A549 (cell line): ENCODE data around the gene CCDC63. TPM values are rescaled to one million over a fixed set of nuclear protein-coding genes. Genes with fewer than 3 reads are reported as not detected.
A peak's percentile ranks its signal among the peaks of the same experiment; 100 is the strongest.

ENCODE experiments used
- ATAC-seq, 2 experiments: fragments of 200-7000 bp in 1 of 2; fragments of >200 bp in 1 of 2; cut with Nextera tagmentation in 1 of 2; cut with Tn5 transposase in 1 of 2; 3 replicates each; pipeline versions ENCODE4 v1.8.0 to v1.9.1; 2018 to 2020; ENCODE audit warnings: mild to moderate bottlenecking in 1 of 2, moderate library complexity in 1 of 2
- CTCF ChIA-PET: fragments of 300-600 bp; sonication (Branson Sonifier 250); formaldehyde crosslinking; extraction: SDS; loops from one replicate; lab custom pipeline; 2021; ENCODE audit warnings: antibody characterized with exemption, inconsistent platforms; lab: Yijun Ruan, JAX
- POLR2A ChIA-PET: fragments of 350-600 bp; formaldehyde crosslinking; extraction: SDS; loops from one replicate; lab custom pipeline; 2021; ENCODE audit warnings: antibody characterized with exemption, inconsistent platforms; lab: Yijun Ruan, JAX
- DNase-seq, 2 experiments: peaks; one replicate each; pipeline versions ENCODE4 v3.0.0 to v3.0.0-alpha.2; 2011 to 2016; ENCODE audit warnings: low read depth in 1 of 2, low spot score in 1 of 2
- FAIRE-seq: peaks from 2 replicates; lab custom pipeline; 2011; peaks lifted over from hg19 to GRCh38; lab: Jason Lieb, UNC
- H3K27ac ChIP-seq, 2 experiments: fragments of >200 bp; sonication (Bioruptor Twin); formaldehyde crosslinking; 3 replicates each; pipeline ENCODE4 v1.5.1; 2016 to 2017
- H3K4me1 ChIP-seq: fragments of >200 bp; sonication (Bioruptor Twin); formaldehyde crosslinking; 3 replicates; pipeline ENCODE4 v1.6.1; 2016
- H3K4me2 ChIP-seq: fragments of >200 bp; sonication (Bioruptor Twin); formaldehyde crosslinking; 3 replicates; pipeline ENCODE4 v1.6.1; 2016
- H3K4me3 ChIP-seq: fragments of >200 bp; sonication (Bioruptor Twin); formaldehyde crosslinking; 3 replicates; pipeline ENCODE4 v1.5.1; 2016
- H3K9me3 ChIP-seq: fragments of >200 bp; sonication (Bioruptor Twin); formaldehyde crosslinking; 3 replicates; pipeline ENCODE4 v1.6.1; 2016
- ATOH8 ChIP-seq: fragments of 250-450 bp; sonication (Bioruptor Pico); IDR thresholded peaks from 2 replicates; pipeline ENCODE4 v1.5.0; 2020; ENCODE audit warnings: low read depth, mild to moderate bottlenecking, moderate library complexity
- CBX2 ChIP-seq: fragments of 200-600 bp; sonication (generic); IDR thresholded peaks from 2 replicates; pipeline ENCODE4 v1.6.1; 2016; ENCODE audit warnings: low read depth, mild to moderate bottlenecking, borderline replicate concordance
- CHD2 ChIP-seq: fragments of 150-350 bp; IDR thresholded peaks from 2 replicates; pipeline ENCODE4 v1.6.1; 2014; ENCODE audit warnings: low read length; ENCODE audit not compliant: partially characterized antibody
- EP300 ChIP-seq, 2 experiments: fragments of >200 bp; sonication (Bioruptor Twin); formaldehyde crosslinking; IDR thresholded peaks; 2 replicates in 1 of 2; 3 replicates in 1 of 2; pipeline ENCODE4 v1.6.1; 2016 to 2017
- FOSB ChIP-seq: fragments of 250-450 bp; sonication (Bioruptor Pico); IDR thresholded peaks from 2 replicates; pipeline ENCODE4 v1.5.0; 2020; ENCODE audit warnings: mild to moderate bottlenecking, moderate library complexity
- FOSL2 ChIP-seq, 2 experiments: fragments of 450-650 bp in 1 of 2; fragments of >200 bp in 1 of 2; sonication (Bioruptor Twin) in 1 of 2; formaldehyde crosslinking; IDR thresholded peaks; 2 replicates each; pipeline versions ENCODE4 v1.5.0 to v1.6.1; 2016 to 2020; ENCODE audit warnings: mild to moderate bottlenecking in 1 of 2, moderate library complexity in 1 of 2
- FOXS1 ChIP-seq: fragments of 250-450 bp; sonication (Bioruptor Pico); IDR thresholded peaks from 2 replicates; pipeline ENCODE4 v1.5.0; 2020; ENCODE audit warnings: mild to moderate bottlenecking, moderate library complexity
- GATA3 ChIP-seq: IDR thresholded peaks from 2 replicates; pipeline ENCODE4 v1.6.1; 2012; ENCODE audit warnings: borderline replicate concordance
- HDAC2 ChIP-seq: fragments of 200-600 bp; sonication (generic); IDR thresholded peaks from 2 replicates; pipeline ENCODE4 v1.6.1; 2016
- HES2 ChIP-seq: fragments of >200 bp; sonication (Bioruptor Twin); formaldehyde crosslinking; IDR thresholded peaks from 2 replicates; pipeline ENCODE4 v1.6.1; 2016
- HEYL ChIP-seq: fragments of 250-450 bp; sonication (Bioruptor Pico); IDR thresholded peaks from 2 replicates; pipeline ENCODE4 v1.8.0; 2021; ENCODE audit warnings: mild to moderate bottlenecking, moderate library complexity
- HOXA7 ChIP-seq: fragments of 250-450 bp; sonication (Bioruptor Pico); IDR thresholded peaks from 2 replicates; pipeline ENCODE4 v1.5.0; 2020; ENCODE audit warnings: mild to moderate bottlenecking, moderate library complexity
- JUN ChIP-seq, 2 experiments: fragments of >200 bp; sonication (Bioruptor Twin); formaldehyde crosslinking; IDR thresholded peaks; 2 replicates in 1 of 2; 3 replicates in 1 of 2; pipeline ENCODE4 v1.6.1; 2016 to 2017
- JUNB ChIP-seq: fragments of >200 bp; sonication (Bioruptor Twin); formaldehyde crosslinking; IDR thresholded peaks from 2 replicates; pipeline ENCODE4 v1.6.1; 2016
- NPAS2 ChIP-seq: fragments of 250-450 bp; sonication (Bioruptor Pico); IDR thresholded peaks from 2 replicates; pipeline ENCODE4 v1.8.0; 2022; ENCODE audit warnings: mild to moderate bottlenecking, moderate library complexity, borderline replicate concordance
- NR3C1 ChIP-seq: fragments of >200 bp; sonication (Bioruptor Twin); formaldehyde crosslinking; IDR thresholded peaks from 3 replicates; pipeline ENCODE4 v1.6.1; 2017
- PHF8 ChIP-seq: fragments of 200-600 bp; sonication (generic); IDR thresholded peaks from 2 replicates; pipeline ENCODE4 v1.6.1; 2016; ENCODE audit warnings: low read depth, mild to moderate bottlenecking, antibody characterized with exemption, moderate library complexity, borderline replicate concordance
- POLR2AphosphoS2 ChIP-seq: conservative IDR thresholded peaks from 2 replicates; pipeline ENCODE4 v1.6.1; 2012; ENCODE audit warnings: low read length, improper control_type of control experiment, inconsistent platforms
- RAD21 ChIP-seq, 2 experiments: fragments of >200 bp in 1 of 2; sonication (Bioruptor Twin) in 1 of 2; formaldehyde crosslinking in 1 of 2; IDR thresholded peaks in 1 of 2; conservative IDR thresholded peaks in 1 of 2; 2 replicates in 1 of 2; 3 replicates in 1 of 2; pipeline ENCODE4 v1.6.1; 2012 to 2018; ENCODE audit warnings: inconsistent platforms in 1 of 2
- RARB ChIP-seq: fragments of 250-450 bp; sonication (Bioruptor Pico); IDR thresholded peaks from 2 replicates; pipeline ENCODE4 v1.8.0; 2021; ENCODE audit warnings: mild to moderate bottlenecking, moderate library complexity
- REST ChIP-seq: fragments of 200-600 bp; sonication (generic); IDR thresholded peaks from 2 replicates; pipeline ENCODE4 v1.6.1; 2016; ENCODE audit warnings: antibody characterized with exemption, mild to moderate bottlenecking, moderate library complexity
- RFX5 ChIP-seq: fragments of 450-650 bp; IDR thresholded peaks from 2 replicates; pipeline ENCODE4 v1.7.1; 2014; ENCODE audit warnings: antibody characterized with exemption, mild to moderate bottlenecking, moderate library complexity
- RNF2 ChIP-seq: fragments of 200-600 bp; sonication (generic); IDR thresholded peaks from 2 replicates; pipeline ENCODE4 v1.6.1; 2016; ENCODE audit warnings: low read depth, mild to moderate bottlenecking, antibody characterized with exemption, moderate library complexity, borderline replicate concordance
- SREBF2 ChIP-seq: fragments of 450-650 bp; IDR thresholded peaks from 2 replicates; pipeline ENCODE4 v1.6.1; 2014; ENCODE audit warnings: mild to moderate bottlenecking, moderate library complexity
- TP53 ChIP-seq: fragments of 250-450 bp; sonication (Bioruptor Pico); IDR thresholded peaks from 2 replicates; pipeline ENCODE4 v1.5.0; 2021; ENCODE audit warnings: mild to moderate bottlenecking, moderate library complexity
- WGBS: methylation state at CpG from one replicate; pipeline ENCODE4 v1.1.6; 2017; ENCODE audit errors: missing lambda C conversion rate; 5-methylcytosine and 5-hydroxymethylcytosine counted together
- polyA plus RNA-seq, 4 experiments: library from polyadenylated mRNA; depleted of rRNA in 3 of 4; stranded (reverse); fragments of >200 nt; fragmentation: RNase III in 1 of 4; extraction: RNeasy Plus Mini Kit Qiagen cat#74134 plus additional on column Dnase treatment in 1 of 4; gene quantifications; 2 replicates in 3 of 4; 3 replicates in 1 of 4; pipeline ENCODE4 v1.2.3, GENCODE V29; 2011 to 2017
- TF ChIP-seq, protein P1 (sequence below): IDR thresholded peaks from 2 replicates; pipeline ENCODE4 v1.6.1; 2012
- TF ChIP-seq, protein P2 (sequence below): IDR thresholded peaks from 2 replicates; pipeline ENCODE4 v1.6.1; 2012; ENCODE audit warnings: low read depth, borderline replicate concordance

CCDC63 gene
- polyA plus RNA-seq, 2 of the 4 experiments (the other 2 are of a cell fraction), result 0.04 TPM; not detected in 1

DNA sequence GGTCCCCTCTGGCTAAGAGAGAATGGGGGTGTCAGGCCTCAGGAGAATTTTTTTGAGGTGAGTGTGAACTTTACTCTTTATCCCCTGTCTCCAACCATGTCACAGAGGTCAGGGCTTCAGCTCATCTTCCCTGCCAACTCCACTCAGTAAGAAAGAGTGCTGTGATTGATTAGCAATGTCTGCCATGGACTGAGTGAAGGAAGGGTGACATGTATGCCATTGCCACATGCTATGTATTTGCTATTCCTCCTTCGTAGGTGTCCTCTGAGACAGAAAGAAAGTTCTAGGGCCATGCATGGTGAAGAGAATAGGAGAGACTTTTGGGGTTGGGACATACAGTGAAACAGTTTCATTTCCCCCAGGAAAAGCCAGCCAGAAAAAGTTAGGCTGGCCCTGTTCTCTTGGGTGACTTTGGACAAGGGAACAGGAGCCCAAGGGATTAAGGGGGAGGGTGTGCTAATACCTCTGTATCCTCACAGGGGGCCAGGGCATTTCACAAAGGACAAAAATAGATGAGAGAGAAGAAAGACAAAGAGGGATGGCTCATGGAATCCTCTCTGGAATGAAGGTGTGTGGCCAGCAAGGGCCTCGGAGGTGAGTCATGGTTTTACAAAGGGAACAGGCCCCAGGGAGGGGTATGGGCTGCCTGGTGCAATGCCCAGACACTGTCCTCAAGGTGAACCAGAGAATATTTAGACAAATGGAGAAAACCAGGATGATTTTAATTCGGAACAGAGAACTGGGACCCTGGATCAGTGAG, 87.5 kb downstream of the CCDC63 start:
- DNase-seq, result peak; percentile 77 to 80
- Histone ChIP-seq H3K4me3 (no peak overlapping the region), H3K9me3 (no peaks in the 10 kb centered on the region), H3K4me2 (peak overlapping the region; percentile 41), H3K27ac (peak overlapping the region; percentile 64 to 83), H3K4me1 (peaks cover 31% of the 10 kb centered on the region)
- ATAC-seq, result peak; percentile 75 to 89; a peak in 5 of 6 replicates
- WGBS, result 9% methylated on average over 3 of the region's 3 CpGs
- ChIA-PET CTCF (interaction anchor here (0.5 to 7.7 kb wide), 11 partner anchors 9 to 1517 kb away, joined by 3 to 71 read pairs (median 4); no protein-coding TSS in a partner anchor), POLR2A (no interaction called here)
- peak in 1 of 2 experiments; percentile 41; a peak in 1 of 5 replicates for TF ChIP-seq JUN (IDR thresholded peaks at IDR 0.05)
- TF ChIP-seq GATA3, result peak; percentile 7; the same call in 1 of the 2 replicates
- TF ChIP-seq HES2, result no peak
- TF ChIP-seq REST, result no peak
- TF ChIP-seq FOXS1, result no peak
- TF ChIP-seq EP300 (IDR thresholded peaks at IDR 0.05), result peak in 1 of 2 experiments; percentile 44; a peak in 1 of 5 replicates
- no peak for TF ChIP-seq RFX5
- TF ChIP-seq CHD2, result no peak
- TF ChIP-seq FOSL2 (IDR thresholded peaks at IDR 0.05), result no peak
- peak; percentile 80 for TF ChIP-seq FOSL2 (CRISPR knock-in tag; IDR thresholded peaks at IDR 0.05)
- TF ChIP-seq, protein P1, sequence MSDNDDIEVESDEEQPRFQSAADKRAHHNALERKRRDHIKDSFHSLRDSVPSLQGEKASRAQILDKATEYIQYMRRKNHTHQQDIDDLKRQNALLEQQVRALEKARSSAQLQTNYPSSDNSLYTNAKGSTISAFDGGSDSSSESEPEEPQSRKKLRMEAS, result 0 out of 2 replicates have a peak, but pooled peaks have one; percentile 12
- TF ChIP-seq JUNB, result peak; percentile 42
- no peak for FAIRE-seq

- DNase-seq (no peak), FAIRE-seq (no peak), ATAC-seq (no peak)
- H3K4me1 ChIP-seq, result peaks cover 31% of the 10 kb centered on the region
- no peak overlapping the region for H3K4me2 ChIP-seq
- WGBS, result 93% methylated on average over 4 of the region's 4 CpGs
- ChIA-PET CTCF (interaction anchor here (0.7 to 7.7 kb wide), 13 partner anchors 10 to 387 kb away, joined by 3 to 71 read pairs (median 5); no protein-coding TSS in a partner anchor), POLR2A (no interaction called here)
- H3K9me3 ChIP-seq, result no peaks in the 10 kb centered on the region
- TF ChIP-seq CBX2 (no peak), RFX5 (no peak), FOSB (CRISPR knock-in tag) (no peak), POLR2AphosphoS2 (no peak), HEYL (CRISPR knock-in tag) (no peak), NR3C1 (no peak), GATA3 (no peak), HOXA7 (CRISPR knock-in tag) (no peak), RNF2 (no peak), RAD21 (conservative IDR thresholded peaks at IDR 0.05 in 1 of 2, IDR thresholded peaks at IDR 0.05 in 1 of 2) (no peak), TP53 (no peak), HDAC2 (no peak), CHD2 (no peak), SREBF2 (no peak), PHF8 (no peak), RARB (CRISPR knock-in tag) (no peak), NPAS2 (CRISPR knock-in tag) (no peak), ATOH8 (no peak), FOXS1 (no peak)
- TF ChIP-seq, protein P2, sequence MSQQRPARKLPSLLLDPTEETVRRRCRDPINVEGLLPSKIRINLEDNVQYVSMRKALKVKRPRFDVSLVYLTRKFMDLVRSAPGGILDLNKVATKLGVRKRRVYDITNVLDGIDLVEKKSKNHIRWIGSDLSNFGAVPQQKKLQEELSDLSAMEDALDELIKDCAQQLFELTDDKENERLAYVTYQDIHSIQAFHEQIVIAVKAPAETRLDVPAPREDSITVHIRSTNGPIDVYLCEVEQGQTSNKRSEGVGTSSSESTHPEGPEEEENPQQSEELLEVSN, result no peak
- no peak overlapping the region for H3K4me3 ChIP-seq
- peak overlapping the region in 1 of 2 experiments; percentile 7; a peak in 3 of 6 replicates for H3K27ac ChIP-seq
These were observed 88.8 kb downstream of the CCDC63 start for GRCh38 chr12:110935588-110935987.
